HEK293T (cell line): ENCODE data around the gene CCDC148.

Experiments
- ARNT ChIP-seq: fragments of 450-650 bp; IDR thresholded peaks from 2 replicates; pipeline ENCODE4 v1.6.1; 2017; ENCODE audit warnings: mild to moderate bottlenecking
- BHLHE40 ChIP-seq: fragments of 450-650 bp; IDR thresholded peaks from 2 replicates; pipeline ENCODE4 v1.6.1; 2016; ENCODE audit warnings: mild to moderate bottlenecking, moderate library complexity, borderline replicate concordance
- ELF4 ChIP-seq: fragments of 450-650 bp; IDR thresholded peaks from 2 replicates; pipeline ENCODE4 v1.6.1; 2017; ENCODE audit warnings: antibody characterized with exemption
- FOXK2 ChIP-seq: fragments of 450-650 bp; IDR thresholded peaks from 2 replicates; pipeline ENCODE4 v1.6.1; 2016; ENCODE audit warnings: mild to moderate bottlenecking
- FOXM1 ChIP-seq: fragments of 450-650 bp; IDR thresholded peaks from 2 replicates; pipeline ENCODE4 v1.6.1; 2017; ENCODE audit warnings: mild to moderate bottlenecking, borderline replicate concordance
- HDGF ChIP-seq: fragments of 450-650 bp; IDR thresholded peaks from 2 replicates; pipeline ENCODE4 v1.6.1; 2017; ENCODE audit warnings: antibody characterized with exemption, borderline replicate concordance
- L3MBTL2 ChIP-seq: fragments of 450-650 bp; conservative IDR thresholded peaks from 2 replicates; pipeline ENCODE4 v1.6.1; 2016; ENCODE audit warnings: mild to moderate bottlenecking
- LEF1 ChIP-seq: fragments of 450-650 bp; IDR thresholded peaks from 2 replicates; pipeline ENCODE4 v1.6.1; 2017; ENCODE audit warnings: mild to moderate bottlenecking, borderline replicate concordance
- NFRKB ChIP-seq: fragments of 450-650 bp; IDR thresholded peaks from 2 replicates; pipeline ENCODE4 v1.6.1; 2016; ENCODE audit warnings: mild to moderate bottlenecking, moderate library complexity
- SP1 ChIP-seq: fragments of 450-650 bp; IDR thresholded peaks from 2 replicates; pipeline ENCODE4 v1.6.1; 2017
- SUZ12 ChIP-seq: fragments of 450-650 bp; IDR thresholded peaks from 2 replicates; pipeline ENCODE4 v1.6.1; 2016; ENCODE audit warnings: mild to moderate bottlenecking
- TARDBP ChIP-seq: fragments of 450-650 bp; IDR thresholded peaks from 2 replicates; pipeline ENCODE4 v1.6.1; 2016
- ZNF384 ChIP-seq: fragments of 450-650 bp; IDR thresholded peaks from 2 replicates; pipeline ENCODE4 v1.6.1; 2016

DNA sequence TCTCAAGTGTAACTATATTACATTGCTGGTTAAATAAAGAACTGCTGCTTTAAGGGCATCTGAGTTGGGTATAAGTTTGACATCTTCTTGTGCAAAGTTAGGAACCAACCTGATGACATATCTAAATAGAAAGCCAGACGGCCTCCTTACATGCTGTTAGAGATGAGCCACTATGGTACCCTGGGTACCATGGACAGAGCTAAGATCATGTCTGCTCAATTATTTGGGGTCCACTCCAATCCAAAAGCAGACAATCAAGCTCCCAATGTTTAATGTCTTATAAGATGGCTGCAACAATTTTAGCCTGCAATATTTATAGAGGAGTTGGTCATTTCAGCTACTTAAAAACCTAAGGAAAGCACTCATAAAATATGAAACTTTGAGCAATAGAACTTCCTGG, 268.6 kb downstream of the CCDC148 start:
- TF ChIP-seq HDGF: no peak
- no peak for TF ChIP-seq FOXK2
- no peak for TF ChIP-seq ELF4
- TF ChIP-seq BHLHE40: no peak
- no peak for TF ChIP-seq SP1
- TF ChIP-seq FOXM1: no peak
- no peak for TF ChIP-seq LEF1
- no peak for TF ChIP-seq ARNT
- no peak for TF ChIP-seq SUZ12
- no peak for TF ChIP-seq NFRKB
- no peak for TF ChIP-seq TARDBP
- TF ChIP-seq L3MBTL2: no peak
- TF ChIP-seq ZNF384: no peak
